ENCODE results near the gene UBR3.

The UBR3 gene

GRCh38 chr2:169910109-169910799, 83.0 kb downstream of the UBR3 start:
- TF ChIP-seq CTCF (conservative IDR thresholded peaks at IDR 0.05; ENCODE audit: low read depth), result no peak
- ChIA-PET CTCF (interaction anchor here (0.7 kb wide), 1 partner anchor 194 kb away, joined by 3 read pairs; no protein-coding TSS in a partner anchor), POLR2A (ENCODE audit: low non-redundant PET) (no interaction called here)
- no peak overlapping the region for H3K27ac ChIP-seq
- no peak for DNase-seq (ENCODE audit: low spot score)

DNA sequence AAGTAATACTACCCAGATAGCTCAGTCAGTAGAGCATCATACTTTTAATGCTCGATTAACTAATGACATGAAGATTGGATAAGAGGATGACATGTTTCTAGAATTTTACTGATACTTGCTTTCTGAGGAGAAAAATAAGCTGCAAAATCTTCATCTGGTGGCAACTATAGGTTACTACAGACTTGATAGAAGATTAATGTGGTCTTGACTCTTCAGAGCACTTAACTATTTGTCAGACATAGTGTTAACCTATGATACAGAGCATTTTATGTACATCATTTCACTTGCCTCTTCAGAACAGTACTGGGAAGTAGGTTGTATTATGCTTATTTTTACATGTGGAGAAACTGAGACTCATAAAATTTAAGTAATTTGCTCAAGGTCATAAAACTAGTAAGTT, 83.9 kb downstream of the UBR3 start:
- ChIA-PET CTCF (no interaction called here), POLR2A (ENCODE audit: low non-redundant PET) (no interaction called here)
- DNase-seq (ENCODE audit: low spot score), result no peak
- H3K27ac ChIP-seq, result no peak overlapping the region
- TF ChIP-seq CTCF (conservative IDR thresholded peaks at IDR 0.05; ENCODE audit: low read depth), result no peak

GRCh38 chr2:169916623-169917022, 89.4 kb downstream of the UBR3 start:
- TF ChIP-seq CTCF (conservative IDR thresholded peaks at IDR 0.05; ENCODE audit: low read depth), result no peak
- H3K27ac ChIP-seq, result no peak overlapping the region
- DNase-seq (ENCODE audit: low spot score), result no peak
- ChIA-PET CTCF (interaction anchor here (0.6 kb wide), 1 partner anchor 768 kb away, joined by 3 read pairs; no protein-coding TSS in a partner anchor), POLR2A (ENCODE audit: low non-redundant PET) (no interaction called here)

- CTCF ChIA-PET, result no interaction called here
- no peak for DNase-seq (ENCODE audit: low spot score)
- POLR2A ChIA-PET (ENCODE audit: low non-redundant PET), result no interaction called here
- no peak overlapping the region for H3K27ac ChIP-seq
- no peak for TF ChIP-seq CTCF (conservative IDR thresholded peaks at IDR 0.05; ENCODE audit: low read depth)
These were observed 96.7 kb downstream of the UBR3 start for GRCh38 chr2:169923977-169924376.

DNA sequence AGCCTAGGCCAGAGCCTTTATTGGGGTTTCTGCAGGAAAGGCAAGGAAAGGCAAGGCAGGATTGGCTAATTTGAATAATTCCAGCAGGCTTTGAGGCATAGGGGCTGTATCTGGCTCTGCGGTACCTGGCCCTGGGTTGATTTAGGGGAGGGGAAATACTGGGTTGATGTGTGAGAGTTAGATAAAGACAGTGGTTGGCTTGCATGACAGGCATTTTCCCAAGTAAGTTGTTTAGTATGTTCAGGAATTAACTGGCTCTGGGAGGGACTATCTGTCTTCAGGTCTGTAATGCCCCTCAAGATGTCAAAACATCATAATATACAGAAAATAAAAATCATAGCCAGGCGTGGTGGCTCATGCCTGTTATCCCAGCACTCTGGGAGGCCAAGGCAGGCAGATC, 98.7 kb downstream of the UBR3 start:
- ChIA-PET POLR2A (ENCODE audit: low non-redundant PET) (no interaction called here), CTCF (no interaction called here)
- TF ChIP-seq CTCF (conservative IDR thresholded peaks at IDR 0.05; ENCODE audit: low read depth), result no peak
- DNase-seq (ENCODE audit: low spot score), result no peak
- no peak overlapping the region for H3K27ac ChIP-seq

DNA sequence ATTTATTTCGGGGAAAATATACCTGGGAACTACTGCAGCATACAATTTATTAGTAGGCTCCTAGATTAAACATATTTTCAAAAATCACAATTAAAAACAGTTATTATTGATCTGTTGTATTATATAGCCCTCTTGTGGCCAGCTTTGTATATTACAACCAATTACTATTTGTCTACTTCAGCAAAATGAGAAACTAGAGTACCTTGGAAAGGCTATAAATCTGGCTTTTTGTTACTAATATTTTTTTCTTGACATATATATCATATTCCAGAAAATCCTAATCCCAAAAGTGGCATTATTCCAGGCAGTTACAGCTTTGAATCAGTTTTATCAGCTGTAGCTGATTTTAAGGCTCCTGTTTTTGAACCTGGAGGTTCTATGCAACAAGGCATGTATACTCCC, 101.2 kb downstream of the UBR3 start:
- CTCF ChIA-PET, result interaction anchor here (0.6 to 1.2 kb wide), 4 partner anchors 25 to 449 kb away, joined by 3 to 6 read pairs (median 4); partner anchors contain the start of gene BBS5

More for the DNA sequence above, 101.2 kb downstream of the UBR3 start:
- H3K27ac ChIP-seq, result no peak overlapping the region
- peak; percentile 74 for TF ChIP-seq CTCF (conservative IDR thresholded peaks at IDR 0.05; ENCODE audit: low read depth)
- peak; percentile 11 for DNase-seq (ENCODE audit: low spot score)
- POLR2A ChIA-PET (ENCODE audit: low non-redundant PET), result no interaction called here
